Nephron (organoid): ENCODE measurements around the gene LIMS2.

ENCODE experiments used
- H3K27ac Mint-ChIP-seq, 3 experiments: 2 replicates each; pipeline ENCODE4 v1.8.0; 2020; ENCODE audit warnings: mixed read lengths in 3 of 3, mild to moderate bottlenecking in 2 of 3, moderate library complexity in 1 of 3
- H3K27me3 Mint-ChIP-seq: 2 replicates; pipeline ENCODE4 v1.8.0; 2021; ENCODE audit warnings: low read depth, mild to moderate bottlenecking, moderate library complexity, mixed read lengths
- H3K36me3 Mint-ChIP-seq: 2 replicates; pipeline ENCODE4 v1.8.0; 2020; ENCODE audit warnings: low read depth, mixed read lengths
- H3K4me1 Mint-ChIP-seq: 2 replicates; pipeline ENCODE4 v1.8.0; 2020; ENCODE audit warnings: mixed read lengths
- H3K4me3 Mint-ChIP-seq, 3 experiments: 2 replicates each; pipeline ENCODE4 v1.8.0; 2020; ENCODE audit warnings: mild to moderate bottlenecking in 3 of 3, mixed read lengths in 3 of 3, moderate library complexity in 2 of 3
- H3K9me3 Mint-ChIP-seq: 2 replicates; pipeline ENCODE4 v1.8.0; 2020; ENCODE audit warnings: mixed read lengths
- CTCF ChIP-seq, 3 experiments: fragments of 200-600 bp; sonication (generic); IDR thresholded peaks; one replicate each; pipeline ENCODE4 v1.5.0; 2021; ENCODE audit warnings: antibody characterized with exemption in 3 of 3; ENCODE audit not compliant: unreplicated experiment in 3 of 3

The LIMS2 gene

GRCh38 chr2:127611076-127611925 lies 64.0 kb downstream of the LIMS2 start:
- no peak for TF ChIP-seq CTCF (IDR thresholded peaks at IDR 0.05; ENCODE audit: unreplicated experiment in 3 of 3)
- H3K36me3 Mint-ChIP-seq, result peaks cover 17% of the 10 kb centered on the region
- H3K4me3 Mint-ChIP-seq, result no peak overlapping the region
- peaks cover 28% of the 10 kb centered on the region for H3K9me3 Mint-ChIP-seq
- H3K27ac Mint-ChIP-seq, result no peak overlapping the region
- H3K4me1 Mint-ChIP-seq, result peaks cover 6% of the 10 kb centered on the region
- peaks cover 6% of the 10 kb centered on the region for H3K27me3 Mint-ChIP-seq

- H3K4me1 Mint-ChIP-seq, result peaks cover 6% of the 10 kb centered on the region
Observed at GRCh38 chr2:127610561-127610960, 64.8 kb downstream of the LIMS2 start.

GRCh38 chr2:127609818-127610217 lies 65.5 kb downstream of the LIMS2 start:
- TF ChIP-seq CTCF (IDR thresholded peaks at IDR 0.05; ENCODE audit: unreplicated experiment in 3 of 3), result no peak
- H3K27ac Mint-ChIP-seq, result no peak overlapping the region

More at GRCh38 chr2:127610561-127610960, 64.8 kb downstream of the LIMS2 start:
- no peak for TF ChIP-seq CTCF (IDR thresholded peaks at IDR 0.05; ENCODE audit: unreplicated experiment in 3 of 3)
- Mint-ChIP-seq H3K36me3 (peaks cover 12% of the 10 kb centered on the region), H3K4me3 (no peak overlapping the region), H3K27ac (no peak overlapping the region), H3K9me3 (peaks cover 28% of the 10 kb centered on the region), H3K27me3 (peaks cover 6% of the 10 kb centered on the region)

DNA sequence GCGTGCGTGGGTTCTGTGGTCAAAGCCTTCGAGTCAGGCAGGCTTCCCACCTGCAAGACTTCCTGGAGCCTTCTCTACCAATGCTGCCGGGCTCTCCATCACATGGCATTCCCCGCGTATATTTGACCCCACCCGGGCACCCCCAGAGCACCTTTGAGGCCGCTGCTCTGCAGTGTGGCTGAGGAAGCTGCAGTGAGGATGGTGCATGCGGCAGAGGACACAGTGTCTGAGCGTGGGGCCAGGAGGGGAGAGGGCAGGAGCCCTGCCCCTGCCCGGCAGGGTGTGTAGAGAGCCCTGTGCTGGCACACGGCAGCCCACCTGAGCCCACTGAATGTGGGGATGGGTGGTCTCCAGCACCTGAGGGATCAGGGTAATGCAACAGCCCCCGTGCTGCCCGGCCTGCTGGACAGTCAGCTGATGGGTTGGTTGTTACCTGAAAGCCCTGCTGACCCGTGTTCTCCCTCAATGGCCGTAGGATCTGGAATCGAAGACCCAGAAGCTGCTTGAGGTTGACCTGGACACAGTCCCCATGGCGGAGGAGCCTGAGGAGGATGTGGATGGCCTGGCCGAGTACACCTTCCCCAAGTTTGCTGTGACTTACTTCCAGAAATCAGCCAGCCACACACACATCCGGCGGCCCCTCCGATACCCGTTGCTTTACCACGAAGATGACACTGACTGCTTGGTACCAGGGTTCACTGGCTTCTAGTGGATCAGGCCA lies 66.1 kb downstream of the LIMS2 start:
- Mint-ChIP-seq H3K36me3 (peaks cover 12% of the 10 kb centered on the region), H3K4me3 (no peak overlapping the region), H3K9me3 (peaks cover 24% of the 10 kb centered on the region), H3K4me1 (no peaks in the 10 kb centered on the region), H3K27me3 (no peaks in the 10 kb centered on the region), H3K27ac (no peak overlapping the region)
- no peak for TF ChIP-seq CTCF (IDR thresholded peaks at IDR 0.05; ENCODE audit: unreplicated experiment in 3 of 3)

More at GRCh38 chr2:127609818-127610217, 65.5 kb downstream of the LIMS2 start:
- peaks cover 26% of the 10 kb centered on the region for H3K9me3 Mint-ChIP-seq
- H3K4me1 Mint-ChIP-seq, result peaks cover 4% of the 10 kb centered on the region
- peaks cover 12% of the 10 kb centered on the region for H3K36me3 Mint-ChIP-seq
- peaks cover 6% of the 10 kb centered on the region for H3K27me3 Mint-ChIP-seq
- no peak overlapping the region for H3K4me3 Mint-ChIP-seq

DNA sequence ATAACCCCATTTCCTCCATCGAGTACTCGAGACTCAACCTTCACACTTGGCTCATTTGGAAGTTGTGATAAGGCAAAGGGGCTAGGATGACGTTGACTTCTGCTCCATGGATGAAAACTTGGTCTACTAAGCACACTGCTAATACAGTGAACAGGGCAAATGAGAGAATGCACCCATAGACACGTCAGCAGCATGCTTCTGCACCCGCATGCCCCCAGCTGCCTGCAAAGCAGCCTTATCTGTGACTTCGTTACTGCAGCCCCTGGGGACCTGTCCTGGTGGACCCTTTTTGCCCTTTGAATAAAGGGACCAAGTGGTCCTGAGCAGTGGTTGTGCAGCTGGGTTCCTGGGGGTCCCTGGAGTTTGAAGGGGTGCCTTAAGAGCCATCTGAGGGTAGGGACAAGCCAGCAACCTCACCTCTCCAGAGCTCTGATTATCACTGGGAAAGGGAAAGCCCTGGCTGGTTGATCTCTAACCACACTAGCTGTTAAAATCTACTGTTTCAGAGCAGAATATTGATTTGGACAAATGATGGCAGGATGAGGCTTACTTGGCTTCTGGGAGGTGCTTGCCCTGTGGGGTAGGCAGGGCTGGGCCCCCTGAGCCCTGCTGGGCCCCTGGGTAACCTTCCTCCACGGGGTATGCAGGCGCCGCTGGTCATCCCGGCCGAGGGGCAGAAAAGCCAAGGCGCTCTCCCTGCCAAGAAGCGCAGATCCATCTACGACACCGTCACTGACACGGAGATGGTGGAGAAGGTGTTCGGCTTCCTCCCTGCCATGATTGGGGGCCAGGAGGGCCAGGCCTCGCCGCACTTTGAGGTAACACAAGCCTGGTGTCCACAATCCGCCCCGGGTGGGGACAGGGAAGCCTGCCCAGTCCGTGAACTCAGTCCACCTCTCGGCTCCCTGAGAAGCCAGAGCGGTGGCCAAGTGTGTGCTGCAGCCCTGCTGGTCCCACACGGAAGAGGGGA lies 67.0 kb downstream of the LIMS2 start:
- peaks cover 9% of the 10 kb centered on the region for H3K36me3 Mint-ChIP-seq

More for the DNA sequence above, 67.0 kb downstream of the LIMS2 start:
- Mint-ChIP-seq H3K9me3 (peaks cover 19% of the 10 kb centered on the region), H3K27me3 (no peaks in the 10 kb centered on the region), H3K4me3 (no peak overlapping the region), H3K27ac (no peak overlapping the region), H3K4me1 (no peaks in the 10 kb centered on the region)
- no peak for TF ChIP-seq CTCF (IDR thresholded peaks at IDR 0.05; ENCODE audit: unreplicated experiment in 3 of 3)
